GM18507 (cell line): ENCODE results near the gene BMP8B.
A peak's percentile ranks its signal among the peaks of the same experiment; 100 is the strongest.
"Not testable (repeated sequence)": the region's sequence is repeated elsewhere in the genome, so short reads cannot be mapped to it uniquely, and the experiment has no call there.

Experiments used
- DNase-seq: peaks from one replicate; pipeline ENCODE4 v3.0.0; 2011; ENCODE audit warnings: low read depth; ENCODE audit not compliant: insufficient read length; ENCODE audit errors: extremely low spot score
- FAIRE-seq: peaks from 2 replicates; lab custom pipeline; 2011; peaks lifted over from hg19 to GRCh38; lab: Jason Lieb, UNC

The BMP8B gene

DNA sequence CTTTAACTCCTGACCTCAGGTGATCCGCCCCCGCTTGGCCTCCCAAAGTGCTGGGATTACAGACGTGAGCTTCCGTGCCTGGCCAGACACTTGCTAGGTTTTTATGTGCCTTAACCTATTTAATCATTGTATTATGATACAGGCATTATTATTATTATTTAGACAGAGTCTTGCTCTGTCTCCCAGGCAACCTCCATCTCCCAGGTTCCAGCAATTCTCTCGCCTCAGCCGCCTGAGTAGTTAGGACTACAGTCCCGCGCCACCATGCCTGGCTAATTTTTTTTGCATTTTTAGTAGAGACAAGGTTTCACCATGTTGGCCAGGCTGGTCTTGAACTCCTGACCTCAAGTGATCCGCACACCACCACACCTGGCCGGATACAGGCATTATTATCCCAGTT lies 6.0 kb downstream of the BMP8B start:
- FAIRE-seq, DNase-seq: not testable (repeated sequence)

DNA sequence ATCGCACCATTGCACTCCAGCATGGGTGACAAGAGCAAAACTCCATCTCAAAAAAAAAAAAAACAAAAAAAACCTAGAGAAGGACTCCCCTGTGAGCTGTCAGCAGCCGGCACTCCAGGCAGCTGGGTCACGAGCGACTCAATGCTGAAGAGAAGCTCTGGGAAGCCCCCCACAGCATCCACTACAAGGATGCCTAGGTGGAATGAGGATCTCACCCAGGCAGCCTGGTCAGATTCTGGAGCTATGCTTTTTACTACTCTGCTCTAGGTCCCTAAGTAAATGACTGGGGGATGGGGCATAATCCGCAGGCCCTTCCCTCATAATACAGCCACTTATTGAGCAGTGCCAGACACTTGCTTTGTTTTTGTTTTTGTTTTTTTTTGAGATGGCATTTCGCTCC lies 6.6 kb downstream of the BMP8B start:
- FAIRE-seq (no peak), DNase-seq (no peak)

DNA sequence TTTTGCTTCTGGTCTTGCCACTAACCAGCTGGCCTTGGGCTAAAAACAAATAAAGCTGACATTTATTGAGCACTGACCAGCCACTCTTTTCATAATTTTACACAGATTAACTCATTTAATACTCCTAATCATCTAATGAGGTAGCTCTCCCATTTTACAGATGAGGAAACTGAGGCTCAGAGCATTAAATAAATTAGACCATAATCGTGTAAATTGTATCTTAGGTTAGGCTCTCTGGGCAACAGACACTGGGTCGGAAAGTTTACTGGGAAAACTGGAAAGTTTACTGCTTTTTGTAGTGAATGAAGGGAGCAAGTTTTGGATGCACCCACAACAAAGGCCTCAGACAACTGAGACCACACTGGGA lies 7.3 kb downstream of the BMP8B start:
- DNase-seq (no peak), FAIRE-seq (no peak)

DNA sequence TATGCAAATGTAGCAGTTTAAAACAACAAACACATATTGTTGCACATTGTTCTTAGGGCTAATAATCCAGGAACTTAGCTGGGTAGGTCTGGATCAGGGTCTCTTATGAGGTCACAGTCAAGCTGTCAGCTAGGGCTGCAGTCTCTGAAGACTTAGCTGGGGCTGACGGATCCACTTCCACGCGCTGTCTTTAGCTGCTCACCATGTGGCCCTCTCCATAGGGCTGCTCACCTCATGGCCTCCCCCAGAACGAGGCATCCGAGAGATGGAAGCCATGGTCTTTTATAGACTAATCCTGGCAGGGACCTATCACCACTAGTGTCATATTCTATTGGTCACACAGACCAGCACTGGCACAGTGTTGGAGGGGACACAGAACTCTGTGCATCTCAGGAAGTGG lies 8.8 kb downstream of the BMP8B start:
- FAIRE-seq (no peak), DNase-seq (no peak)

DNA sequence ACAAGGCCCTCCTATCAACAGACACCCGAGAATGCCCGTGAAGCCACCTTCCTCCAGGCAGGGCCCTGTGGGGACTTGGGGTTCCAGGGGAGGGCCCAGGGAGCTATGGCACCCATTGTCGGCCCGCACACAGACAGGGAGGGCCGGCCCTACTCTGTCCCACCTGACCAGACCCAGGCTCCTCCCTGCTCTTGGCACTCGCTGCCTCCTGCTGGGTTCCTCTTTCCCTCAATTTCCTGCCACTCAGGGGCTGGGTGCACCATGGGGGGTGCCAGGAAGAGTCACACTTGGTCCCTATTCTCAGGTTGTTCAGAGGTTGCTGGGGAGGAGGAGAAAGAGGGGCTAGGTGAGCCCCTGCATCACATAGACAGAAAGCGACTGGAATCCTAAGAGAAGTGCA lies 9.5 kb downstream of the BMP8B start:
- FAIRE-seq (no peak), DNase-seq (no peak)

DNA sequence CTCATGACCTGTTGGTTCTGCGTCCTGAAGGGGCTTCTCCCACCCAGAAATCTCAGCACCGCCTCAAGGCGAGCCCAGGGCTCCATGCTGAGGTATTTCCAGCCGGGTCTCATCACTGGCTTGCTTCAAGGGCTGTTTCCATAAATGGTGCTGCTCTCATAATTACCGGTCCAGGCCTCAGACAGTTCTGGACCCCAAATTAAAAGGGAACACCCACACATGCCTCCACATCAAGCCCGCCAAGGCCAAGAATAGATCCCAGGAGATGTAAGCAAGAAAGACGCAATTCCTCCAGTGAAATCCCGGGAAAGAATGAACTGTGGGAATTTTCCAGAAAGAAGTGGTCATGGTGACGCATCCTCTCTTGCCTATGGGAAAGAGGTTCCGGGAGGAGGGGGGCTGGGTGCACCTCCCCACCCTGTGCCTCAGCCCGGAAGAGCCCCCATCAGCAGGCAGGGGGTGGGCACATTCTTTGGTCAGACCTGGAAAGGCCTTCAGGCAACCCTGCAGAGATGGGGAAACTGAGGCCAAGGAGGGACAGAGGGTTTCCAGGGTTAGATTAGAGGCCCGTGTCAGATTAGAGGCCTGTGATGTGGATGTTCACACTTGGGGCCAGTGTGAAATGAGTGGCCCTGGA lies 10.1 kb downstream of the BMP8B start:
- FAIRE-seq: not testable (repeated sequence)

DNA sequence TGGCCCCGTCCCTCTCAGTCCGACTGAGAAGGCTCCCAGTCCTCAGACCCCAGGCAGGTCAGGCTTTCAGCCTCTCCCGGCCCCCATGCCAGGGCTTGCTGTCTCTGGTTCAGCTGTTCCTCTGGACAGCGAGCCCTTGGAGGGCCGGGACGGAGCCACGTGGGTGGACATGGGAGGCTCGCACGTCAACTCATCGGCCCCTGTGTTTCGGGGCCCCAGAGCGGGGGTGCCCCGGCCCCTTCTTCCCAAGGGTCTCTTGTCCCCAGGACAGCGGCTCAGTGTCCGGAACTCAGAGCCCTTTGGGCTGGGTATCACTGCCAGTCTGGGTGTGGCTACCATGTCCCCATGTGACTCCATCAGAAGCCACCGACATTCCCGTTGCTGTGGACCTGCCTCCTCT lies 10.8 kb downstream of the BMP8B start:
- FAIRE-seq, DNase-seq: not testable (repeated sequence)

More for the DNA sequence above, 10.1 kb downstream of the BMP8B start:
- not testable (repeated sequence) for DNase-seq

DNA sequence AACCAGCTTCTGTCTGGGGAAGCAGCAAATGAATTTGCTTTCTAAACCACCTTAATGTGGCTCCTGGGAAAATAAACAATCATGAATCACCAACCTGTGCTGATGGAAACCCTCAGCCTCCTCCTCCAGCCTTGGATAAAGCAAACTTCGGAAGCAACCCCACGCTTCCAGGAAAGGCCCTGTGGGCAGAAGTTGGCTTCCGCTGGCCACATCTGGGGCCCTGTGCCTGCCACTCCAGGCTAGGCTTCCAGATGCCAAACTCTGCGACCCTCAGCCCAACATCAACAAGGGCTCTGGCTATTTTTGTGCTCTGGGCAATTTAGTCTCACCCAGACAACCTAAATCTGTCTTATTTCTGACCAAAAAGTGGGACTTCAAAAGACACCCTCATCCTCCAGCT lies 11.4 kb downstream of the BMP8B start:
- DNase-seq (no peak), FAIRE-seq (no peak)

DNA sequence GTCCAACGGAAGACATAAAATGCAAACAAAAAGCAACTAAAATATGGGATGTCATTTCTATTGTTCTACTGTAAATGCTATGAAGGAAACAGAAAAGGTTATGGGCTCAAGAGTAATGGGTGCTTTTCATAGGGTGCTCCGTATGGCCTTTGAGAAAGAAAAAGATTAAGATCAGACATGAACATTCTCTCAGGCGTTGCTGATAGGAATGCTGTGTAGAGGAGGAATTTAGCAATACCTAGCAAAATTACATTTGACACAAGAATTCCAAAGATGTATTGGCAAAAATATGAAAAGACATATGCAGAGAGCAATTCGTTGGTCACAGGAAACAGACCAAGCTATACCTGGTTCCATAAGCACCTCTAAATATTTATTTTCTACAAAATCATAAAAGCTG lies 11.8 kb downstream of the BMP8B start:
- FAIRE-seq (no peak), DNase-seq (no peak)

DNA sequence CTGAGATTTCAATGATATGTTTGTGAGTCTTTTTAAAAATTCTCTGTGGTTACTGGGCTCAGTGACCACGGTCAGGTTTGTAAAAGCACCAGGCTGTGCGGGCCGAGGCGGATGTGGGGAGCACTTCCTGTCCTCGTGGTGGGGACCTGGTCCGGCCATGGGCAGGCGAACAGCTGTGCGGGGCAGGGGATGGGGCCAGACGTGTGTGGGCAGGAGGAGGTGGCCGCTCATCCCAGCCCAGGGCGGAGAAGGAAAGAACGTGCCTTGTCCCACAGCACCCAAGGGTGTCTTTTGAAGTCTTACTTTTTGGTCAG lies 12.3 kb downstream of the BMP8B start:
- DNase-seq (peak; percentile 32), FAIRE-seq (peak; percentile 90)

DNA sequence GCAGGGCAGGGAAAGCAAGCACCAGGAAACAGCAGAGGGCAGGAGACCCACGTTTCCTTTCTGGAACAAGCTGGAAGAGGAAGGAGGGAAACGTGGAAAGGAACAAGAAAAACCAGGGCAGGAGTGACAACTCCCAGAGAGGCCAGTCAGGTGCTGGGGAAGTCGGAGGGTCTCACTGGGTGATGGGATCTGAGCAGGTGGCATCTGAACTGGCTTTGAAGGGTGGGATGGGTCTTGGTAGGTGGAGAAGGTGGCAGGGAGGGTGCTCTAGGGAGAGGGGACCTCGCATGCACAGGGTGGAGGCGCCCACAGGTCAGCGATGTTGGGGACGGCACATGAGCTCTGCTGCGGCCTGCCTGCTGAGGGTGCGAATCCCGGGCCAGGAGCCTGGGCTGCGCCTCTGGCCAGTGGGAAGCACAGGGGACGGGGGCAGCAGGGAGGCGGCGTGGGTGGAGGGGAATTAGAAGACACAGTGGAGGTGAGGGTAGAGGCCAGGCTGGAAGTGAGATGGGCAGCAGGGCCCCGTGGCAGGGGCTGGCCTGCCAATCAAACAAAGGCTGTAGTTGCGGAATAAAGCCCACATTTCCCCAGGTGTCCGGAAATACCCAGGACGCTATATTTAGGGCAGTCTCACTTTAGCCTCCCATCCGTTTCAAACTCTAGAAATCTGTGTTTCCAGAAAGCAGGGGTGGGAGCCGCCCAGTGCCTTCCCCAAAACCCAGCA lies 12.8 kb downstream of the BMP8B start:
- not testable (repeated sequence) for FAIRE-seq, DNase-seq

DNA sequence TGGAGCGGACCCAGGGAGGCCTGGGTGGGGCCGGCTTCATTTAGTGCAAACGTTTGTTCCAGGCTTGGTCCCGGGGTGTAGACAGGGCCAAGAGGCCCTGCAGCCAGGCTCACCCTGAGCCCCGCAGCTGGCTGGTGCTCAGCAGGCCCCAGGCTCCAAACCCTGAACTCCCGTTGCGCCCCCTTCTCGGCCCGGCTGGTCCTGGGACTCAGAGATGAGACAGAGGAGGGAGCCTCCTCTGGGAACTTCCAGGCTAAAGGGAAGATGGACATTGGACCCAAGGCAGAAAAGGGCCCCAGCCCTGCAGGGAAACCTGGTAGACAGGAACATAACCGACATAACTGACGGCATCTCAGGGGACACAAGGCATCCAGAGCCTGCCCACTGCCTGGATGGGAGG lies 13.5 kb downstream of the BMP8B start:
- not testable (repeated sequence) for FAIRE-seq

DNA sequence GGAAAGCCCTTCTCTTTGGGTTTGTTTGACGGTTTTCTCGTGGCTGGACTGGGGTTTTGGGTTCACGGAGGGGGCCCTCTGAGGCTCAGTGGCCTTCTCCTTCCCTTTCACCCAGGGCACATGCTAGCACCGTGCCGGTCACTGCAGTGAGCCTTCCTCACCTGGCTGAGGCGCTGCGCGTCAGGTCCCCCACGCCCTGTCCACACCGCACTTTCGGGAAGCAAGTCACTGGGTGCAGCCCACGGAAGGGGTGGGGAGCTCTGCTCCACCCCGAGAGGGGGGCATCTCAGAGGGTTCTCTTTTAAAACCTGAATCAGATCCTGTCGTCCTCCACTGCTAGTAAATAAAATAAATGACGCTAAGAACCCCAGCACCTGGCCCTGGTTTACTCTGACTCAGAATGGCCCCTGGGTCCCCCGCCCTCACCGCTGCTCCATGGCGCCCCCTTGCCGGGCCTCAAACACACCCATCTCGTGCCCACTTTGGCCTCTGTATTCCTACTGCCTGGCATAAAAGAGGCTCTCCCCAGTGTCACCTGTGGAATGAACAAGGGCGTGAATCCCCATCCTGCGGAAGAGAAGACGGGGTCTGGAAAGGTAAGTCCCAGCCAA lies 15.2 kb downstream of the BMP8B start:
- DNase-seq: not testable (repeated sequence)
- FAIRE-seq: peak; percentile 35

More for the DNA sequence above, 13.5 kb downstream of the BMP8B start:
- DNase-seq: not testable (repeated sequence)

DNA sequence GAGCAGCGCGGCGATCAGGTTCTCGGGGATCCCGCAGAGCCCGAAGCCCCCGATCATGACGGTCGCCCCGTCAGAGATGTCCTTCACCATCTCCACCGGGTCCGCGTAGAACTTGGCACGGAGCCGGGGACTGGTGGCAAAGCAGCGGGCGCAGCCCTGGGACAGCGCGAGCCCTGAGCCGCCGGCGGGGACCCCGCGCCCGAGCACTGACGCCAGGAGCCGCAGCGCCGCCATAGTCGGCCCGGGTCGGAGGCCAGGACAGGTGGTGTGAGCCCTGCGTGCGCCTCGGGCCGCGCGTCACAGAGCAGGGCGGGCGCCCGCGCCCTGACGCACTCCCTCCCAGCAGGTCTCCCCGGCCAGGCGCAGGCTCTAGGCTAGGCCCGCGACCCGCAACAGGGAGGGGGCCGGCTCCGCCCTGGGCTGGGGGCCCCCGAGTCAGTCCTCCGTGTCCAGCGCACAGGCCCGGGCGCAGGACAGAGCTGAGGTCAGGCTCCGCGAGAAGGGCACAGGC lies 17.6 kb downstream of the BMP8B start, which contains the start of gene OXCT2:
Gene OXCT2 (minus strand): TSS at position 327 of the 511 bp plus-strand sequence. CDS start 93 bp downstream, at position 234.
- not testable (repeated sequence) for FAIRE-seq, DNase-seq

DNA sequence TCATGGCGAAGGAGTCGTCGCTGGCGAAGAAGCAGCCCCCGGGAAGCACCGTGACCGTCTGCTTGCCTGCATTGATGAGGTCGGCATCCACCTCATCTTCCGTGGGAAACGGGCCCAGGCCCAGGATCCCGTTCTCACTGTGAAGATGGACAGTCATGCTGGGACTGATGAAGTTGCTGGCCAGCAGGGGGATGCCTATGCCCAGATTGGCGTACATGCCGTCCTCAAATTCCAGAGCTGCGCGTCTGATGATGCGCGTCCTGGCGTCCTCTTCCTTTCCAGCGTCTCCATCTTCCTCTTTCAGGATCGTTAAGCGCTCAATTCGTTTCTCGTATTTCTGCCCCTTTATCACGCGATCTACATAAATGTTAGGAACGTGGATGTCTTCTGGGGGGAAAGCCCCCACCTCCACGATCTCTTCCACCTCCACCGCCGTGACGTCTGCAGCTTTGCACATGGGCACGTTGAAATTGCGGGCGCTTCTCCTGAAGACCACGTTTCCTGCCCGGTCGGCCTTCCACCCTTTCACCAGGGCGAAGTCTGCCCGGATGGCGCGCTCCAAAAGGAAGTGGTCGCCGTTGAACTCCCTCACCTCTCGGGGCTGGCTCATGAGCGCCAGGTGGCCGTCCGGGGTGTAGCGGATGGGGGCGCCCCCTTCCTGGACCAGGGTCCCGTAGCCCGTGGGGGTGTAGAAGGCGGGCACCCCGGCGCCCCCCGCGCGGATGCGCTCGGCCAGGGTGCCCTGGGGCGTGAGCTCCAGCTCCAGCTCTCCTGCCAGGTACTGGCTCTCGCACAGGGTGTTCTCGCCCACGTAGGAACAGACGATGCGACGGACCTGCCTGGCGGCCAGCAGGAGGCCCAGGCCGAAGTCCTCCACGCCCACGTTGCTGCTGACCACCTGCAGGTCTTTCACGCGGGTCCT lies 18.3 kb downstream of the BMP8B start:
- peak; percentile 87 for FAIRE-seq
- not testable (repeated sequence) for DNase-seq

DNA sequence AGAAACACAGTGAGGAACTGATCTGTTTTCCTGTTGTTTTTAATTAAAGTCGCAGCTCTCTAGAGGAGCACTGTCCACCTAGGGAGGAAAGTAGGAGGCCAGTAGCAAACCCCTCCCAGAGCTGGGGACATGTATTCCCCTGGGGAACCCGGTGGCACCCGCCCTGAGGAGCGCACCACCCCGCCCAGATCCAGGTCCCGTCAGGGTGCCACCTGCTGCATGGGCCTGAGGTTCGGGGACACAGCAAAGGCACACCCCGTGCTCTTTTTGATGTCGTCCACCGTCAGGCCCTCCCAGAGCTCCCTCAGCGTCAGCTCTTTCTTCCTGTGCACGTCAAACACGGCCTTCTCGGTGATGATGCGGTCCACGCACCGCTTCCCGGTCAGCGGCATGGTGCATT lies 19.2 kb downstream of the BMP8B start:
- FAIRE-seq, DNase-seq: not testable (repeated sequence)

DNA sequence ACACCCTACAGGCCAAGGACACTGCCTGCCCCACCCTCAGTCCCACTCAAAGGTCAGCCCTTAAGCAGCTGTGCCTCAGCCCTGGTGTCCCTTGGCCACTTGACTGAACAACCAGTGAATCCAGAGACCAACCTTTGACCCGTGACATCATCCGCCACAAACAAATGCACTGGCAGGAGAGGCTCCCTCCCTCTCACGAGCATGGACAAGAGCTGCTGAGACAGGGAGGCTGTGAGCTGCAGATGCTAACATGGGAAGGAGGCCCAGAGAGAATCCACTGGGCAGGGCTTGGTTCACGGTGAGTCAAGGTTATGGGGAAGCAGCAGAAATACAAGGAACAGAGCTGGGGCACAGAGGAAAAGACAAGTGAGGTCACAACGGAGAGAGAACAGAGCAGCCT lies 22.2 kb downstream of the BMP8B start:
- not testable (repeated sequence) for DNase-seq, FAIRE-seq

DNA sequence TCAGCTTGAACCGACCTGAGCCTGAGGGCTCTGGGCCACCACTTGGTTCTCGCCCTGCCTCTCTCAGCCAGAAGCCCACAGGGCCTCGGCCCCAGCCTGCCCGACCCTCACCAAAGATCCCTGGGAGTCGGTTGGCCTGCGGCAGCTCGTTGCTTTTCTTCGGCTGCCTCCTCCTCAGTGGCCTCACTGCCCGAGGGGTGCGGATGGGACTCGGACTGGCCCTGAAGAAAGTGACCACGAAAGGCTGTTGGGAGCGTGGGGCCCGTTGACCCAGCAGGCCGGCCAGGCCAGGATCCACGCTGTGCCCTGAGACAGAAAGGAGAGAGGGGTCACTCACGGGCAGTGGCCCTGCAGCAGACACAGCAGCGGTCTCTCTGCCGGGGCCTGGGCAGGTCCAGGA lies 24.2 kb downstream of the BMP8B start:
- DNase-seq, FAIRE-seq: not testable (repeated sequence)

DNA sequence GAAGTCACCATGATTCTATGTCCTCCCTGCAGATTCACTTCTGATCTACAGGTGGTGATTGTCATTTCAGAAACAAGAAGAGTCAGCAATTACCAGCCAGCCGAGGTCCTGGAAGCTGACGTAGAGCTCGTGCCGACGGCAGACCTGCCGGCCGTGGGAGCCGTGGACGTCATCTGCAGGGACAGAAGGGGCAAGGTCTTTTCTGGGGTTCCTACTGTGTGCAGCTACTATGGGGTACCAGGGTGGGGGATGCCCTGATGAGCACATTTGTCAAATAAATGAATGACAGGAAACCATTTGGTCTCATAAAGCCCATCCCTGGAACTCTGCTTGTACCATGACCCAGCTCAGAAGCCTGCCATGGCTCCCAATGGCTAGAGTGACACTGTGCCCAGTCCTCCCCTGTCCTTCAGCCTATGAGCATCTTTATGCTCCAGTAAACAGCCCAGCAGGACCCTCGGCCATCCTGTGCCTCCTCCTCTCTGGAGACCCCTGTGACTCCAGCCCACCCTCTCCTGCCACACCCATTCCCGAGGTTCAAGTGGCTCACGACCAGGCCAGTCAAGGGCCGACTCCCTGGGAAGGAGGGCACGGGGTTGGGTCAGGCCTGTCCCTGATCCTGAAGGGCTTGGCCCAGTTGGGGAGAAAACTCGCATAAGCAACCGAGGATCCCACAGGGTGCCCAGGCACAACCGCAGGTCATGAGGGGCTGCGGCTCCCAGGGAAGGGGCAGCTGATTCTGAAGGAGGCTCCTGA lies 24.9 kb downstream of the BMP8B start:
- DNase-seq: not testable (repeated sequence)

More for the DNA sequence above, 24.9 kb downstream of the BMP8B start:
- FAIRE-seq: not testable (repeated sequence)
